Adrenal gland (tissue), 12 donors: ENCODE data around the gene APBB3. TPM values are rescaled to one million over a fixed set of nuclear protein-coding genes. Genes with fewer than 3 reads are reported as not detected.

Experiments
- DNase-seq, 7 donors: peaks; one replicate each; pipeline ENCODE4 v3.0.0-alpha.2; 2019 to 2020
- H3K27ac ChIP-seq, 5 donors: fragments of 200-600 bp; sonication (generic) in 4 of 5; 1 replicate in 3 of 5; 2 replicates in 2 of 5; pipeline versions ENCODE4 v1.5.1 to v1.8.0; 2016 to 2020; ENCODE audit warnings: mild to moderate bottlenecking in 1 of 5
- H3K27me3 ChIP-seq: fragments of 200-600 bp; 2 replicates; pipeline ENCODE4 v1.8.0; 2021
- H3K36me3 ChIP-seq, 2 donors: fragments of 200-600 bp; replicated peaks in 1 of 2; 1 replicate in 1 of 2; 2 replicates in 1 of 2; pipeline versions ENCODE4 v1.5.1 to v1.8.0; 2018 to 2022
- H3K4me1 ChIP-seq, 2 donors: fragments of 200-600 bp; replicated peaks in 1 of 2; 1 replicate in 1 of 2; 2 replicates in 1 of 2; pipeline versions ENCODE4 v1.5.1 to v1.8.0; 2018 to 2021
- H3K4me3 ChIP-seq, 4 donors: fragments of 200-600 bp; sonication (generic) in 3 of 4; one replicate each; pipeline ENCODE4 v1.5.1; 2016 to 2018
- H3K9me3 ChIP-seq, 3 donors: fragments of 200-600 bp; sonication (generic) in 1 of 3; replicated peaks in 1 of 3; 1 replicate in 2 of 3; 2 replicates in 1 of 3; pipeline versions ENCODE4 v1.5.1 to v1.8.0; 2016 to 2021
- CTCF ChIP-seq, 6 experiments: fragments of 450-650 bp in 4 of 6; fragments of 200-600 bp in 2 of 6; sonication (generic) in 1 of 6; IDR thresholded peaks; 1 replicate in 5 of 6; 2 replicates in 1 of 6; pipeline versions ENCODE4 v1.5.1 to v1.8.0; 2016 to 2021; ENCODE audit warnings: antibody characterized with exemption in 6 of 6, mild to moderate bottlenecking in 2 of 6, moderate library complexity in 1 of 6
- POLR2A ChIP-seq, 2 donors: fragments of 450-650 bp; IDR thresholded peaks; one replicate each; pipeline ENCODE4 v1.6.1; 2017; ENCODE audit warnings: antibody characterized with exemption in 2 of 2, mild to moderate bottlenecking in 2 of 2, moderate library complexity in 1 of 2
- WGBS, 4 donors: extraction: QIAGEN DNeasy Blood & Tissue Kit in 2 of 4; methylation state at CpG; one replicate each; pipeline versions ENCODE4 v1.1.5 to v1.1.7; 2013 to 2017; 5-methylcytosine and 5-hydroxymethylcytosine counted together
- intact Hi-C, 2 donors: fragments of 100-400 bp; cut with DNase I; formaldehyde crosslinking; loops; one replicate each; pipeline versions ENCODE4 v1.14.1 to v1.15.0; 2022 to 2023
- polyA plus RNA-seq, 3 donors: library from polyadenylated mRNA; stranded (reverse); fragments of 200-250 nt in 2 of 3; fragments of 350-450 nt in 1 of 3; fragmentation: Illumina TruSeq in 1 of 3; extraction: RNeasy Lipid Tissue Mini Kit (QIAGEN cat#74804) in 1 of 3; gene quantifications; one replicate each; pipeline ENCODE4 v1.2.3, GENCODE V29; 2013 to 2014
- total RNA-seq, 9 donors: library from RNA; depleted of rRNA in 4 of 9; stranded (reverse); fragments of >200 nt in 4 of 9; fragments of 120-200 nt in 1 of 9; fragmentation: NEBNext Ultra II Directional in 1 of 9; extraction: Animal tissue kit (Norgen Biotek cat#: 25700) in 1 of 9; gene quantifications; one replicate each; pipeline versions ENCODE4 v1.1.0 to v1.2.4, GENCODE V29; 2013 to 2023
- donor health status: healthy with polysubstance abuse.
- donor health status: Bipolar disorder and iron deficiency.
- donor health status: DM: yes; HTN: yes; CAD: no.
- donor health status: DM: no; HTN: no; CAD: no.
- donor health status: DM: no; HTN: no; CAD: no.
- donor health status: DM: yes; HTN: yes; CAD: no.

Gene APBB3
- total and polyA plus RNA-seq, 12 donors: 14.0 to 163 (median 36.1) TPM

- no peak for TF ChIP-seq CTCF (IDR thresholded peaks at IDR 0.05)
- no peak for TF ChIP-seq POLR2A (IDR thresholded peaks at IDR 0.05)
- H3K27ac ChIP-seq: peak overlapping the region; percentile 85 to 99 (median 99)
- WGBS, 4 donors: 81 to 92% (median 84%) methylated on average over 5 to 7 of the region's 7 CpGs
- H3K27me3 ChIP-seq: no peaks in the 10 kb centered on the region
- intact Hi-C loops: loop anchor here in 1 of 2 donors (10.0 kb wide), 1 partner anchor 146 kb away; the partner anchor contains the start of genes HARS1 and HARS2
- DNase-seq: peak in 1 of 7 donors; percentile 58
- H3K4me1 ChIP-seq: peaks cover 31 to 50% of the 10 kb centered on the region in 2 donors
- H3K4me3 ChIP-seq: peak overlapping the region in 1 of 4 donors; percentile 53
- H3K9me3 ChIP-seq: no peaks in the 10 kb centered on the region
- peaks cover 0 to 43% of the 10 kb centered on the region in 2 donors for H3K36me3 ChIP-seq
Observed at GRCh38 chr5:140548791-140549190, 15.6 kb downstream of the APBB3 start.

- H3K9me3 ChIP-seq: no peaks in the 10 kb centered on the region
- intact Hi-C loops: loop anchor here in 1 of 2 donors (10.0 kb wide), 1 partner anchor 147 kb away; the partner anchor contains the start of genes HARS1 and HARS2
- 0 to 6% (median 2%) methylated on average over 5 of the region's 5 CpGs for WGBS, 4 donors
- no peak for DNase-seq
- peak overlapping the region; percentile 85 to 99 (median 99) for H3K27ac ChIP-seq
- H3K36me3 ChIP-seq: peaks cover 0 to 48% of the 10 kb centered on the region in 2 donors
- H3K4me1 ChIP-seq: peaks cover 31 to 45% of the 10 kb centered on the region in 2 donors
- peak overlapping the region in 2 of 4 donors; percentile 33 to 53 for H3K4me3 ChIP-seq
- H3K27me3 ChIP-seq: no peaks in the 10 kb centered on the region
- TF ChIP-seq CTCF (IDR thresholded peaks at IDR 0.05) (no peak), POLR2A (IDR thresholded peaks at IDR 0.05) (no peak)
Observed at GRCh38 chr5:140548300-140548688, 16.1 kb downstream of the APBB3 start.

GRCh38 chr5:140547508-140548299 is 16.7 kb downstream of the APBB3 start, which contains the start of gene EIF4EBP3:
Gene EIF4EBP3, plus strand, starts transcription at chr5:140547662. Its CDS starts 76 bp downstream, at chr5:140547738.
- peak; percentile 97 to 99 (median 99) for DNase-seq
- H3K36me3 ChIP-seq: peaks cover 0 to 54% of the 10 kb centered on the region in 2 donors
- H3K27me3 ChIP-seq: no peaks in the 10 kb centered on the region
- WGBS, 4 donors: 0 to 2% (median 1%) methylated on average over 32 to 52 of the region's 52 CpGs
- intact Hi-C loops: loop anchor here in 1 of 2 donors (10.0 kb wide), 1 partner anchor 147 kb away; the partner anchor contains the start of genes HARS1 and HARS2
- peaks cover 31 to 41% of the 10 kb centered on the region in 2 donors for H3K4me1 ChIP-seq
- peak within 1 kb of the TSS; percentile 85 to 99 (median 99) for H3K27ac ChIP-seq
- no peaks in the 10 kb centered on the region for H3K9me3 ChIP-seq
- TF ChIP-seq CTCF (IDR thresholded peaks at IDR 0.05): peak; percentile 33 to 93 (median 88)
- peak; percentile 74 to 96 for TF ChIP-seq POLR2A (IDR thresholded peaks at IDR 0.05)
- peak within 1 kb of the TSS in 3 of 4 donors; percentile 33 to 53 (median 41) for H3K4me3 ChIP-seq

- TF ChIP-seq CTCF (IDR thresholded peaks at IDR 0.05): no peak
- no peak for TF ChIP-seq POLR2A (IDR thresholded peaks at IDR 0.05)
- Histone ChIP-seq H3K27me3 (no peaks in the 10 kb centered on the region), H3K27ac (peak overlapping the region; percentile 85 to 99 (median 99)), H3K4me3 (no peak overlapping the region), H3K9me3 (no peaks in the 10 kb centered on the region), H3K4me1 (peaks cover 31 to 41% of the 10 kb centered on the region in 2 donors), H3K36me3 (peaks cover 0 to 58% of the 10 kb centered on the region in 2 donors)
- WGBS, 4 donors: 32 to 51% (median 37%) methylated on average over 9 to 13 of the region's 13 CpGs
- intact Hi-C loops: loop anchor here in 1 of 2 donors (10.0 kb wide), 1 partner anchor 148 kb away; the partner anchor contains the start of genes HARS1 and HARS2
- DNase-seq: peak in 6 of 7 donors; percentile 63 to 78 (median 74)
Observed at GRCh38 chr5:140546851-140547507, 17.4 kb downstream of the APBB3 start.
